ENCODE results near the gene ZNF775. TPM values are rescaled to one million over a fixed set of nuclear protein-coding genes. Genes with fewer than 3 reads are reported as not detected.
"Not testable (repeated sequence)": the region's sequence is repeated elsewhere in the genome, so short reads cannot be mapped to it uniquely, and the experiment has no call there.

The ZNF775 gene
- total RNA-seq, 2 experiments from 2014 or later = 5.4 to 6.4 TPM

DNA sequence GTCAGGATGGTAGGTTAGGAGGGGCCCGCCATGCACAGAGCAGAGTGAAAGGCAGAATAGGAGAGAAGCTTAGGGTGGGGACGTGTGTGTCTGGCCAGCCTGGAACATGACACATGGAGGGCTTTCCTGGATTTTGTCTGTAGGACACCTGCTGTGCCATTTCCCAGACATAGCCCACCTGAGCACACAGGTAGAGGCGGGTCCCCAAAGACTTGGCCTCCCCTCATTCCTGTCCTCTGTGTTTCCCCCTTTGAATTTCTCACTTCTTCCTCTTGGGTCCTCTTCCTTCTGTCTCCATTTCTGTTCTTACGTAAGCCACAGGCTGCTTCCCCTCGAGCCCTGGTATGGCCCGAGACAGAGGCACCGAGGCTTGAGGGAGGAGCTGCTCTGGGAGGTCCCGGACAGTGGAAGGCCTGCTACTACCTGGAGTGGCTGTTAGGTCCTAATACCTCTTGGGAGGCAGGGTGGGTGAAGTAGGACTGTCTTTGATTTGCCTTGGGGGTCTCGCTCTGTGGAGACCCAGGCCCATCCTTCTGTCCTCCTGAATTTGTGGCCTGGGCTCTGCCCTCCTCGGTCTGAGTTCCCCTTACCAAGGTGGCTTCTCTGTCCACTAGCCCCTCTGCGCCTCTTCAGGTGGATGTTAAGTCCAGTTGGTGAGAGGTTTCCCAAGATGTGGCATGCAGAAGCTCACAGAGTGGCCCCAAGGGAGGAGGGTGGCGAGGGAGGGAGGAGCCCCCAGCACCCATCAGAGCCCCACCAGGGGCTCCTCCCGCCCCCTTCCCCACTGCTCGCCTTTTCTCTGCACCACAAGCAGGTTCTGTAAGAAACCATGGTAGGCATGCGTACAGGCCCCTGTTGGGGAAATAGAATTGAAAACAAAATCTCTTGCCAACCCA lies 5.5 kb downstream of the ZNF775 start:
- DNase-seq = no peak
- Mint-ChIP-seq H3K27me3 (no peaks in the 10 kb centered on the region), H3K36me3 (peaks cover 6% of the 10 kb centered on the region), H3K4me3 (no peak overlapping the region), H3K9me3 (no peaks in the 10 kb centered on the region), H3K4me1 (peaks cover 23% of the 10 kb centered on the region), H3K27ac (no peak overlapping the region)
- no peak for ATAC-seq (ENCODE audit: low read depth)
- POLR2A ChIA-PET = interaction anchor here (0.7 kb wide), 1 partner anchor 15 kb away, joined by 3 read pairs; no protein-coding TSS in a partner anchor

DNA sequence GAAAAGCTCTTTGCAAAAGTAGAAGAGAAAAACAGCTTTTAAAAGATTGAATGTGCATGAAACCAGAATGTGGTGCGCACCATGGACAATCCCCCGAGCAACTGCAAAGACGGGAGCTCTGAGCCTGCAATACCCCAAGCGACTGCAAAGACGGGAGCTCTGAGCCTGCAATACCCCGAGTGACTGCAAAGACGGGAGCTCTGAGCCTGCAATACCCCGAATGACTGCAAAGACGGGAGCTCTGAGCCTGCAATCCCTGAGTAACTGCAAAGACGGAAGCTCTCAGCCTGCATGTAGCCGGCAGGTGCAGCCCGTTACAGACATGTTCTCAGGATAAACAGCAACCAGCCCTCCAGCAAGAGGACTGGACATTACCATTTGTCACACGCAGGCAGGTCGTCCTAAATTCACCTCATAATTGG lies 6.2 kb downstream of the ZNF775 start:
- Mint-ChIP-seq H3K4me1 (peaks cover 16% of the 10 kb centered on the region), H3K36me3 (peaks cover 3% of the 10 kb centered on the region), H3K27me3 (no peaks in the 10 kb centered on the region), H3K4me3 (no peak overlapping the region), H3K9me3 (no peaks in the 10 kb centered on the region), H3K27ac (no peak overlapping the region)
- POLR2A ChIA-PET = interaction anchor here (0.7 kb wide), 1 partner anchor 16 kb away, joined by 3 read pairs; no protein-coding TSS in a partner anchor
- DNase-seq (no peak), ATAC-seq (ENCODE audit: low read depth) (no peak)

DNA sequence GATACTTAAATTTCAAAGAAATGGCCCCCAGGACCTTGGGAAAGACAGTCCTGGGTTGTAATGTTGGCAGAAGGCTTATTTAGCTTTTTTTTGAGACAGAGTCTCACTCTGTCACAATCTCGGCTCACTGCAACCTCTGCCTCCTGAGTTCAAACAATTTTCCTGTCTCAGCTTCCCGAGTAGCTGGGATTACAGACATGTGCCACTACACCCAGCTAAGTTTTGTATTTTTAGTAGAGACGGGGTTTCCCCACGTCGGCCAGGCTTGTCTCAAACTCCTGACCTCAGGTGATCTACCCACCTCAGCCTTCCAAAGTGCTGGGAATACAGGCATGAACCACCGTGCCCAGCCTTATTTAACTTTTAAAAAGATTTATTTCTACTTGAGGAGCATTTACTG lies 6.8 kb downstream of the ZNF775 start:
- H3K36me3 Mint-ChIP-seq; ATAC-seq (ENCODE audit: low read depth); H3K27ac Mint-ChIP-seq; H3K4me3 Mint-ChIP-seq; DNase-seq; H3K27me3 Mint-ChIP-seq; H3K9me3 Mint-ChIP-seq: not testable (repeated sequence)
- peaks cover 11% of the 10 kb centered on the region for H3K4me1 Mint-ChIP-seq
- POLR2A ChIA-PET = interaction anchor here (0.7 kb wide), 1 partner anchor 16 kb away, joined by 3 read pairs; no protein-coding TSS in a partner anchor

DNA sequence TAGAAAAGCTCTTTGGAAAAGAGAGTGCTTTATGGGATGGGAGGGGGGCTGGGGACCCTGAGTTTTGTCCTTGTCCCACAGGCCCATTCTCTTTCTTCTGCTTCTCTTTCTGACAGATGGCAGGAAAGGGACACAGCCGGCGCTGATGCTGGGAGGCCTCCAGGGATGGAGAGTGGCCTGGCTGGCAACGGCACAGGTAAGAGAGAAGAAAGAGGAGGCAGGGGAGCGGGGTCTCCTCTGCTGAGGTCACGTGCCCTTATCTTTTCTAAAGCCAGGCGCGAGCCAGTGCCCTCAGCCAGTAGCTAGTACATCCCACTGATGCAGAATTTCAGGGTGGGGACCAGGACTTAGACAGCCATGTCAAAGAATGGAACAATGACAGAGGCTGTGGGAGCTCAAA lies 9.2 kb downstream of the ZNF775 start:
- ATAC-seq (ENCODE audit: low read depth) (no peak), DNase-seq (no peak)
- POLR2A ChIA-PET = interaction anchor here (1.1 to 1.2 kb wide), 2 partner anchors 10 to 18 kb away, joined by 3 read pairs; no protein-coding TSS in a partner anchor
- H3K27me3 Mint-ChIP-seq = no peaks in the 10 kb centered on the region
- no peak overlapping the region for H3K4me3 Mint-ChIP-seq
- peaks cover 7% of the 10 kb centered on the region for H3K36me3 Mint-ChIP-seq
- peaks cover 5% of the 10 kb centered on the region for H3K4me1 Mint-ChIP-seq
- H3K27ac Mint-ChIP-seq = no peak overlapping the region
- no peaks in the 10 kb centered on the region for H3K9me3 Mint-ChIP-seq

DNA sequence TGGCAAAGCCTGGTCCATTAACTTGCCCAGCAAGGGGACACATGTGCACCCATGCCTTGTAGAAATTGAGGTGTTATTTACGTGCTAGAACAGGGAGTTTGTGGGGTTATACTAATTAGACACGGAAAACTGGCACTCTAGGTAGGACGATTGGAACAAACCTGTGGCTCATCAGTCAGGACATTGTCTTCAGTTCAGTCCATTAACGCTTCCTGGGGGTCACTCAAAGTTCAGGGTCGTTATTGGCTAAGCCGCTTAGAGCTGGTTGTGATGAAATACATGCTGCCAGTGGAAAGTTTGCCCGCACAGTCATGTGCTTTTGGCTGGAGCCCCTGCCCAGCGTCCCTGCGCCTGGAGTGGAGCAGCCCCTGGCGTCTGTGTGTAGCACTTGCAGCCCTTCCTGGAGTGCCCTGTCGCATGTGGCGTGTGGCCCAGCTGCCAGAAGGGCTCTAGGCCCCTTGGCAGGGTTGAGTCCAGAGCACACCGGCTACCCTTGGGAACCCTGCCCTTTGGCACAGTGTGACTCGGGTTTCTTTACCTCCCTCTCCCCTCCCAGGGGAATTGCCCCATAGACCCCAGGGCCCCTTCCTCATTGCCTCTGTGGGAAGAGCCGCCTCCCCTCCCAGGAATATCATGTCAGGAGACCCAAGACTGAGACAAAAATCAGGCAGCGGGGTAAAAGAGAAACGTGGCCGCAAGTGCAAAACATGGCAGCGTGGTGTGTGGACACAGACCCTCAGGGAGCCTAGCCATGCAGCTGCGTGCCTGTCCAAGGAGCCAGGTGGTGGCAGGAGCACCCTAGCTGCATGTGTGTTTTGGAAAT lies 9.8 kb downstream of the ZNF775 start:
- DNase-seq (no peak), ATAC-seq (ENCODE audit: low read depth) (no peak)
- Mint-ChIP-seq H3K36me3 (peaks cover 7% of the 10 kb centered on the region), H3K9me3 (no peaks in the 10 kb centered on the region), H3K4me3 (no peak overlapping the region), H3K27me3 (no peaks in the 10 kb centered on the region), H3K4me1 (peaks cover 5% of the 10 kb centered on the region), H3K27ac (no peak overlapping the region)
- POLR2A ChIA-PET = interaction anchor here (1.1 to 1.2 kb wide), 3 partner anchors 11 to 18 kb away, joined by 3 read pairs; no protein-coding TSS in a partner anchor

DNA sequence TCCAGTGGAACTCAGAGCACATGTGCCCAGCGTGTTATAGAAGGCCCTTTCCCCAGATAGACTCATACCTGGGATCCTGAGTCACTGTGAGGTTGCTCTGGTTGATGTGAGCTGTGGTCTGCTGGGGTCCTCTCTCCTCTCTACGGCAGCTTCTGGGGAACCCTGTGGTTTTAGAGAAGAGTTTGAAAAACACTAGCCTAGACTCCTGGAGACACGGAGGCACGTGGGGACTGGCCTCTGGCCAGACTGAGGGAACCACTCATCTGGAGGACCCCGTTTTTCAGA lies 10.3 kb downstream of the ZNF775 start:
- Mint-ChIP-seq H3K4me3 (no peak overlapping the region), H3K27me3 (no peaks in the 10 kb centered on the region), H3K36me3 (peaks cover 7% of the 10 kb centered on the region), H3K27ac (no peak overlapping the region), H3K4me1 (peaks cover 5% of the 10 kb centered on the region), H3K9me3 (no peaks in the 10 kb centered on the region)
- DNase-seq (no peak), ATAC-seq (ENCODE audit: low read depth) (no peak)
- POLR2A ChIA-PET = interaction anchor here (1.1 kb wide), 1 partner anchor 15 kb away, joined by 3 read pairs; no protein-coding TSS in a partner anchor

DNA sequence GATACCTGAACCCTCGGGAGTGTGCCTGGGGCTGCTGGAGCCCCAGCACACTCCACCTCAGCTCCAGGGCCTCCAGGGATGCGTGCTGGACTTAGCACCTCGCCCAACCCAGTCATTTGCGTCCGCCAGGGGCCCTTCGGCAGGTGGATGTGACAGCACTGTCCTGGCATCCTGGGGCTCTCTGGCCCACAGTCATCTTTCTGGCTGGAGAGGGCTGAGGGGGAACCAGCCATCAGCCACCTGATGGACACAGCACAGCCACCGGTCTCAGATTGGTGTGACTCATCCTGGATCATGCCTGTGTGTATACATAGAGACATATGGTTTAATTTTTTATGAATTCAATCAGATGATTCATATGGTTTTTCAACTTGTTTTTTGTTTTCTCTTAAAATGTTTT lies 11.1 kb downstream of the ZNF775 start:
- no peak for DNase-seq
- Mint-ChIP-seq H3K4me1 (peaks cover 4% of the 10 kb centered on the region), H3K36me3 (peaks cover 7% of the 10 kb centered on the region), H3K27ac (no peak overlapping the region), H3K27me3 (no peaks in the 10 kb centered on the region), H3K9me3 (no peaks in the 10 kb centered on the region), H3K4me3 (no peak overlapping the region)
- POLR2A ChIA-PET = no interaction called here
- ATAC-seq (ENCODE audit: low read depth) = no peak

DNA sequence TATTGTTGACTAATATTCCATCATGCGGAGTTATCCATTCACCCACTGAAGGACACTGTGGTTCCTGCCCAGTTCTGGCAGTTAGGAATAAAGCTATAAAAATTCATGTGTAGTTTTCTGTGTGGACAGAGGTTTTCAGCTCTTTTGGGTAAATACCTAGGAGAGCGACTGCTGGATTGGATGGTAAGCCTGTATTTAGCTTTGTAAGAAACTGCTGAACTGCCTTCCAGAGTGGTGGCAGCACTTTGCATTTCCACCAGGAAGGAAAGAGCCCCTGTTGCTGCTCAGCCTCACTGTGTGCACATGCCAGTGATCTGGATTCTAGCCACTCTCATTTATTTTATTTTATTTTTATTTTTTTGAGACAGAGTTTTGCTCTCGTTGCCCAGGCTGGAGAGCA lies 14.2 kb downstream of the ZNF775 start:
- Mint-ChIP-seq H3K27me3 (no peaks in the 10 kb centered on the region), H3K9me3 (no peaks in the 10 kb centered on the region), H3K27ac (no peak overlapping the region), H3K4me1 (peaks cover 3% of the 10 kb centered on the region), H3K36me3 (peaks cover 4% of the 10 kb centered on the region), H3K4me3 (no peak overlapping the region)
- ATAC-seq (ENCODE audit: low read depth) = no peak
- no peak for DNase-seq
- POLR2A ChIA-PET = interaction anchor here (1.4 kb wide), 1 partner anchor 11 kb away, joined by 4 read pairs; no protein-coding TSS in a partner anchor

DNA sequence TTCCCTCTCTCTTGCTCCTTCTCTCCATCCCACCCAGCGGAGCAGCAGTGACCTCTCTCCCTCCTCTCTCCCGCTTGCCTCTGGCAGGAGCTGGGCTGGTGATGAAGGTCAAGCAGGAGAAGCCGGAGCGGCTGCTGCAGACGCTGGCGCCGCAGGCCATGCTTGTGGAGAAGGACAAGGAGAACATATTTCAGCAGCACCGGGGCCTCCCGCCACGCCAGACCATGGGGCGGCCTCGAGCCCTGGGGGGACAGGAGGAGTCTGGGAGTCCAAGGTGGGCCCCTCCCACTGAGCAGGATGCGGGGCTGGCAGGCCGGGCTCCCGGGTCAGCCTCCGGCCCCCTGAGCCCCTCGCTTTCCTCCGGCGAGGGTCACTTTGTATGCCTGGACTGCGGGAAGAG lies 17.3 kb downstream of the ZNF775 start:
- POLR2A ChIA-PET = interaction anchor here (1.0 kb wide), 1 partner anchor 10 kb away, joined by 3 read pairs; no protein-coding TSS in a partner anchor
- DNase-seq (no peak), ATAC-seq (ENCODE audit: low read depth) (no peak)
- no peaks in the 10 kb centered on the region for H3K9me3 Mint-ChIP-seq
- H3K36me3 Mint-ChIP-seq = no peaks in the 10 kb centered on the region
- H3K27me3 Mint-ChIP-seq = no peaks in the 10 kb centered on the region
- peaks cover 10% of the 10 kb centered on the region for H3K4me1 Mint-ChIP-seq
- no peak overlapping the region for H3K4me3 Mint-ChIP-seq
- no peak overlapping the region for H3K27ac Mint-ChIP-seq

DNA sequence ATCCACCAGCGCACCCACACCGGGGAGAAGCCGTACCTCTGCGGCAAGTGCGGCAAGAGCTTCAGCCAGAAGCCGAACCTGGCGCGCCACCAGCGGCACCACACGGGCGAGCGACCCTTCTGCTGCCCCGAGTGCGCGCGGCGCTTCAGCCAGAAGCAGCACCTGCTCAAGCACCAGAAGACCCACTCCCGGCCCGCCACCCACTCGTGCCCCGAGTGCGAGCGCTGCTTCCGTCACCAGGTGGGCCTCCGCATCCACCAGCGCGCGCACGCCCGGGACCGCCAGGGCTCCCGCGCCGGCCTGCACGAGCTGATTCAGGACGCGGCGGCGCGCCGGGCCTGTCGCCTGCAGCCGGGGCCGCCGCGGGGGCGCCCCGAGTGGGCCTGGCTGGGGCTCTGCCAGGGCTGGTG lies 17.7 kb downstream of the ZNF775 start:
- peaks cover 10% of the 10 kb centered on the region for H3K4me1 Mint-ChIP-seq
- no peak for DNase-seq
- no peak for ATAC-seq (ENCODE audit: low read depth)
- H3K9me3 Mint-ChIP-seq = no peaks in the 10 kb centered on the region
- H3K27ac Mint-ChIP-seq = no peak overlapping the region
- POLR2A ChIA-PET = interaction anchor here (1.0 kb wide), 1 partner anchor 10 kb away, joined by 3 read pairs; no protein-coding TSS in a partner anchor
- no peaks in the 10 kb centered on the region for H3K27me3 Mint-ChIP-seq
- H3K4me3 Mint-ChIP-seq = no peak overlapping the region
- H3K36me3 Mint-ChIP-seq = no peaks in the 10 kb centered on the region

DNA sequence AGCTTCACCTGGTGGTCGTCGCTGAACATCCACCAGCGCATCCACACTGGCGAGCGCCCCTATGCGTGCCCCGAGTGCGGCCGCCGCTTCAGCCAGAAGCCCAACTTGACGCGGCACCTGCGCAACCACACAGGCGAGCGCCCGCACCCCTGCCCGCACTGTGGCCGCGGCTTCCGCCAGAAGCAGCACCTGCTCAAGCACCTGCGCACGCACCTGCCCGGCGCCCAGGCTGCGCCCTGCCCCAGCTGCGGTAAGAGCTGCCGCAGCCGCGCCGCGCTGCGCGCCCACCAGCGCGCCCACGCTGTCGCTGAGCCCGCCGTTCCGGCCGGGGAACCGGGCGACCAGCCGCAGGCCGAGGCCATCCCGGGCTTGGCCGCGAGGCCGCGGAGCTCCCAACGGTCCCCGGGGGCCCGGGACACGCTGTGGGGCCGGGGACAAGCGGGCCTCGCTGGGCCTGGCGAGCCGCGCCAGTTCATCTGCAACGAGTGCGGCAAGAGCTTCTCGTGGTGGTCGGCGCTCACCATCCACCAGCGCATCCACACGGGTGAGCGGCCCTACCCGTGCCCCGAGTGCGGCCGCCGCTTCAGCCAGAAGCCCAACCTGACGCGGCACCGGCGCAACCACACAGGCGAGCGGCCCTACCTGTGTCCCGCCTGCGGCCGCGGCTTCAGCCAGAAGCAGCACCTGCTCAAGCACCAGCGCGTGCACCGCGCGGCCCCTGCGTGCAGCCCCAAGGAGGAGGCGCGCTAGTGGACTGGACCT lies 18.4 kb downstream of the ZNF775 start:
- no peaks in the 10 kb centered on the region for H3K36me3 Mint-ChIP-seq
- no peak overlapping the region for H3K4me3 Mint-ChIP-seq
- no peak overlapping the region for H3K27ac Mint-ChIP-seq
- POLR2A ChIA-PET = no interaction called here
- DNase-seq (no peak), ATAC-seq (ENCODE audit: low read depth) (no peak)
- no peaks in the 10 kb centered on the region for H3K27me3 Mint-ChIP-seq
- no peaks in the 10 kb centered on the region for H3K9me3 Mint-ChIP-seq
- H3K4me1 Mint-ChIP-seq = peaks cover 10% of the 10 kb centered on the region

DNA sequence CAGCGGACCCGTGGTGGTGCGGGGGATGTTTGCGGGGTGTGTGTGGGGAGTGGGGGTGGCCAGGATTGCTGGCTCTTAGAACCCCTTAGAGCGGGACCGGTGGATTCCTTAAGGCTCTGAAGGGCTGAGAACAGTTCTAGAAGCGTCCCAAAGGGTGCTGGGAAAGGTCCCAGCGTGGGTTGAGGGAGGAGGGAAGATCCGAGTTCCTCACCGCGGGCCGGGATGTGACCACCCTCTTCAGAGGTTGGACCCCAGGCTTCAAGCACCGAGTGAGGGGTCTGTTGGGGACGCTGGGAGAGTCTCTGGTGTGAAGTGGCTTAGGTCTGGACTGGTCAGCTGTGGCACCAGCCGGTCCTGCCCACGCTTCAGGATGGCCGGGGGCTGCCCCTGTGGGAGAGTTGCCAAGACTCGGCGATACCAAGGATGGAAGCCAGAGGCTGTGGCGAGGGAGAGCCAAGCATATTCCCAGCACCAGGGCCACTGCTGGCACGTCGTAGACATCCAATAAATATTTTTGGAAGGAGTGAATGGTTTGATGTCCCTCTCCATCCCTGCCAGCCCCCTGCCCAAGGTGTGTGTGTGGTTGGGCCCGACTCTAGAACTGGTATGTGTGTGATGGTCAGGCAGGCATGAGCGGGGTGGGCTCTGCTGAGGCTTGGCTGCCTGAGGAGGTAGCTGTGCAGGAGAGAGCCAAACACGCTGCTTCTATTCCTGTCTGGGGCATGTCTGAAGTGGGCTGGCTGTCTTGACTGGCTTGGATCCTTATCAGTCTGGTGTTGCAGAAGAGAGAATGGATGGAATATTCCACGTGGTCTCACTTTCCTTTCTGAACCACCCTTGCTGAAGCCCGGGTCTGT lies 19.2 kb downstream of the ZNF775 start:
- no peak for DNase-seq
- Mint-ChIP-seq H3K4me1 (peaks cover 12% of the 10 kb centered on the region), H3K27ac (no peak overlapping the region), H3K27me3 (no peaks in the 10 kb centered on the region), H3K4me3 (no peak overlapping the region), H3K36me3 (no peaks in the 10 kb centered on the region), H3K9me3 (no peaks in the 10 kb centered on the region)
- POLR2A ChIA-PET = no interaction called here
- ATAC-seq (ENCODE audit: low read depth) = no peak
